Hepatic stellate cell (primary cell): ENCODE measurements around the gene CCDC51.
"Not testable (repeated sequence)": the region's sequence is repeated elsewhere in the genome, so short reads cannot be mapped to it uniquely, and the experiment has no call there.

Source experiments
- DNase-seq: peaks from one replicate; pipeline ENCODE4 v3.0.0; 2011; ENCODE audit warnings: low spot score

Gene CCDC51, protein sequence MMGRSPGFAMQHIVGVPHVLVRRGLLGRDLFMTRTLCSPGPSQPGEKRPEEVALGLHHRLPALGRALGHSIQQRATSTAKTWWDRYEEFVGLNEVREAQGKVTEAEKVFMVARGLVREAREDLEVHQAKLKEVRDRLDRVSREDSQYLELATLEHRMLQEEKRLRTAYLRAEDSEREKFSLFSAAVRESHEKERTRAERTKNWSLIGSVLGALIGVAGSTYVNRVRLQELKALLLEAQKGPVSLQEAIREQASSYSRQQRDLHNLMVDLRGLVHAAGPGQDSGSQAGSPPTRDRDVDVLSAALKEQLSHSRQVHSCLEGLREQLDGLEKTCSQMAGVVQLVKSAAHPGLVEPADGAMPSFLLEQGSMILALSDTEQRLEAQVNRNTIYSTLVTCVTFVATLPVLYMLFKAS

DNA sequence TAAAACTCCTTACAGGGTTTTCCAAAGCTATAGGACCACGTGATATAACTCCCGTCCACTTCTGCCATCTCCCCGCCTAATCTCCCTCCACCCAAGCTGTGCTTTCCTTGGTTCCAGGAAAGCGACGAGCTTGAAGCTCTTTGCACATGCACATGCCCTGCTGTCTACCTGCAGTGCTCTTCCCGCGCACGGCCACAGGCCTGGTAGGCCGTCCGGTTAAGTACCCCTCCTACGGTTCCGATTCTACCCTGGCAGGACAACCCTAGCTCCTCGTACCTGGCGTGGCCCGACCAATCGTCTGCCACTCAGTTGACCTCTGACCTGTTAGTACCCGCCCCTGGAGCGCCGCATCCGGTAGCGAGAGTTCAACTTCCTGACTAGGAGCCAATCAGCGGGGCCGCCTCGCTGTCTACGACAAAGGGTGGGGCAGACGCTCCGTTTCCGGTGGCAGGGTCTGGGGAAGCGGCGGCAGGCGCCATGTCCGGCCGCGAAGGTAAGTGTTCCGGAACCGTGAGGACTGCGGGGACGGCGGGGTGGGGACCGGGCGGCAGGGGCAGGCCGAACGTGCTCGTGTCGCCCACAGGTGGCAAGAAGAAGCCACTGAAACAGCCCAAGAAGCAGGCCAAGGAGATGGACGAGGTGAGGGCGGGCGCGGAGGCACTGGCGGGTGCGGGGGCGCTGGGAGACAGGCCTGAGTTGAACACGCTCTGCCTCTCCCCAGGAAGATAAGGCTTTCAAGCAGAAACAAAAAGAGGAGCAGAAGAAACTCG, at the start of gene CCDC51, which contains the start of gene TMA7:
Gene CCDC51 (minus strand): TSS at position 300 of the 770 bp plus-strand sequence. CDS start 4,991 bp downstream, outside the sequence.
Gene TMA7 (plus strand): TSS at position 438 of the 770 bp plus-strand sequence. CDS start 40 bp downstream, at position 478.
- DNase-seq, result peak; percentile 99

DNA sequence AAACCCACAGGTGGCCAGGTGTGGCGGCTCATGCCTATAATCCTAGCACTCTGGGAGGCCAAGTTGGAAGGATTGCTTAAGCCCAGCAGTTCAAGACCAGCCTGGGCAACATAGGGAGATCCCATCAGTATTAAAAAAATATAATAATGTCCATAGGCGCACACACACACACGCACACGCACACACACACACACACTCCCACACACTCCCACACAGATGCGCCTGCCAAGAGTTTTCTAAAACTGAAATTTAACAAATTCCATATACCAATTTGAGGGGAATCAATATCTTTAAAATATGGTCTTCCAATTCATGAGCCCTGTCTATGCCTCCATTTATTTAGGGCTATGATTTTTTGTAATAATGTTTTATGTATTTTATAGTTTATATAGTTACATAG, 47.0 kb upstream of the CCDC51 start:
- no peak for DNase-seq

DNA sequence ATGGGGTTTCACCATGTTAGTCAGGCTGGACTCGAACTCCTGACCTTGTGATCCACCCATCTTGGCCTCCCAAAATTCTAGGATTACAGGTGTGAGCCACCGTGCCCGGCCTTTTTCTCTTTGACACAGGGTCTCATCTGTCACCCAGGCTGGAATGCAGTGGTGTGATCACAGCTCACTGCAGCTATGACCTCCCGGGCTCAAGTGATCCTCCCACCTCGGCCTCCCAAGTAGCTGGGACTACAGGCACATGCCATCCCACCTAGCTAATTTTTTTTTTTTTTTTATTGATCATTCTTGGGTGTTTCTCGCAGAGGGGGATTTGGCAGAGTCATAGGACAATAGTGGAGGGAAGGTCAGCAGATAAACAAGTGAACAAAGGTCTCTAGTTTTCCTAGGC, 42.9 kb upstream of the CCDC51 start:
- DNase-seq, result not testable (repeated sequence)

DNA sequence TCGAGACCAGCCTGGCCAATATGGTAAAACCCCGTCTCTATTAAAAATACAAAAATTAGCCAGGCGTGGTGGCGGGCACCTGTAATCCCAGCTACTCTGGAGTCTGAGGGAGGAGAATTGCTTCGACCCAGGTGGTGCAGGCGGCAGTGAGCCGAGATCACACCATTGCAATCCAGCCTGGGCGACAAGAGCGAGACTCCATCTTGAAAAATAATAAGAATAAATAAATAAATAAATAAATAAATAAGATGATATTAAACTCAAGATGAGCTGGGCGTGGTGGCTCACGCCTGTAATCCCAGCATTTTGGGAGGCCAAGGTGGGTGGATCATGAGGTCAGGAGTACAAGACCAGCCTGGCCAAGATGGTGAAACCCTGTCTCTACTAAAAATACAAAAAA, 41.0 kb upstream of the CCDC51 start:
- DNase-seq, result not testable (repeated sequence)

DNA sequence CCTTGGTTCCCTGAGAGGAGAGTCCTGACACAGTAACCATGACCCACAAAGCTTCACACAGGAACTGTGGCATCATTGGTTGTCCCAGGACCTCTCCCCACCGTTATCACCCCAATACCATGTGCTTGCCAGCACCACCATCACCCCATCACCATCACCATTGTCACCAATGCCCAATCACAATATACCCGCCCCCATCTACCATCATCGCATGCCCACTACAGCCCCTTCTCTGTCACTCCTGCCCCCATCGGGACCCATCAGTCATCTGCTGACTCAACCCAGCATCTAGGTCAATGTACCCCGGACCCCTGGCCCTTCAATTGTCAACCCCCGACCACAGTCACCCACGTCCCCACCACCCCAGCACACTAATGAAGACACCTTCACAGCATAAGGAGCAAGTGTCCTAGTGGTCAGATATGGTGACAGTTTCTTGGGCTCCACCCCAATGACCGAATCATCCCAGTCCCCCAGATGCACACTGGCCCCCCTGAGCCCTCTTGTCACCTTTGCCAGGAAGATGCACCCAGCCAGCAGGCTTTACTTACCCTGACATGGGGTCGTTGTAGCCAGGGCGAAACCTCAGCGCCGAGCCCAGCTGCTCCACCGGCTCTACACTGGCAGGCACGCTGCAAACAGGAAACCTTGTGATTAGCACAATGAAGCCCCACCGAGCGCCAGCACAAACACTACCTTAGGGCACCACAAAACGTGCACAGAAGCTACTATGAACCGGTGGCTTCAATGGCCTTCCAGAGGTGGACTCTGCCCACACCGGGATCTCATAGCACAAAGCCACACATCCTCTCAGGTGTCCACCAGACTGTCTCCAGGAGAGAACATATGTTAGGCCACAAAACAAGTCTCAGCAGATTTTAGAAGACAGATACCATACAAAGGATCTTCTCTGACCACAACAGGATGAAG, 39.0 kb upstream of the CCDC51 start:
- DNase-seq, result no peak

DNA sequence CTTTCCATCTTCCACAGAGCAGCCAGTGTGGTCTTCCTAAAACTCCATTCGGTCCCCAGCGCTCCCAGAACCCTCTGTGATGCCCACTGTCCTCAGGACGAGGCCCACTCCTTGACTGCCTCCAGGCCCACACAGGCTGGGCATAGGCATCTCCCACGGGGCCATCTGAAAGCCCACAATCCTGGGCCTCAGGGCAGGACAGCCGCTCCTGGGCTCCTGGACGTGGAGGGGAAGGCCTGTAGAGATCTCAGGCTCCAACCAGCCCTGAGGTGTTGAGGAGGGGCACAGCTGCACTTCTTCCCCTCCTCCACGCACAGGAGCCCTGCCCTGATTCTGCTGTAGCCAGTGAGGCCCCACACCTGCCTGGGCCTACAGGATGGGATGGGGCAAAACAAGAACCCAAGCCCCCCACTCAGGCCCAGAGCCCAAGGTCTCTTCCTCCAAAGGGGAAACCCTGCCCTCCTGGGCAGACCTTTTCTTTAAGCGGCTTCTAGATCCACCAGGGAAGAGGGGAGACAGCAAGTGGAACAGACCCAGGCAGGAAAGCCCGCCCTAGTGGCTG, 38.1 kb upstream of the CCDC51 start:
- DNase-seq, result no peak

DNA sequence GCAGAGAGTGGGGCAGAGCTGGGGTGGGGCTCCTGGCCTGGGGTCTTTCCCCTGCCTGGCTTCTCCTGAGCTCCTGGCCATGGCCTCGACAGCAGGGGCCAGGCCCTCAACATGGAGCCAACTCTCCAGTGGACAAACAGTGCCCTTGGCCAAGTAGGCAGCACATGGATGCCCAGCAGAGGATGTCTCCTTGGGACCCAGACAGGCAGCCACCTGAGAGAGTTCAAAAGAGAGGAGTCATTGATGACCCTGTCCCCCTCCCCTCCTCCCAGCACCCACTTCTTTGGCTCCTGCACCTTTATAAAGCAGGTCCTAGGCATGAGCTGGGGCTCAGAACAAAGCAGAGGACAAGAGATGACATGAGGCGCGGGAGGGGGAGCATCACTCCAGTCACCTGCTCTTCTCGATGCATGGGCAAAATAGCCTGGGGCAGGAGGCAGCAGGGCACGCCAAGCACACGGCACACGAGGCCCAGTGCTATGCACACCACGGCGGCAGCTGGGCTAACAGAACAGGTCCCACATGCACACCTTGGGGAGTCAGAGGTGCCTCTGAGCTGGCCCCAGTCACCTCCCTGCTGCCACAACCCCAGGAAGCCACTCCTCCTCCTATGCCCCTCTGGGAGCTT, 36.6 kb upstream of the CCDC51 start:
- DNase-seq, result no peak

DNA sequence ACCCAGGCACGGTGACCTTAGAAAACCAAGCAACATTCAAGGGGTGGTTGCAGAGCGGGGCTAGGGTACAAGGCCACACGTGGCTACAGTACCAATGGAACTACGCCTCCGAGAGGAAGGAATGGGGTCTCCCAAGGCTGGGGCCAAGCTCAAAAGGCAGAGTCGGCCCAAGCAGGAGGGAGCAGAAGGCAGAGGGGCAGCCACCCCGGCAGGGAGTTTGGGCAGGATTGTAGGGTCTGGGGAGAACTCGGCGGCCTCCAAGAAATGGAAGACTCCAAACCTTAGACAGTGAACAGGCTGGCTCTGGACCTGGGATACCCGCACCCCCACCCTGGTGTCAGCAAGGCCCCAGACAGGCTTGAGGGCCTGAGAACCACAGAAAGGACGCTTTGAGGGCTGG, 35.3 kb upstream of the CCDC51 start:
- no peak for DNase-seq

DNA sequence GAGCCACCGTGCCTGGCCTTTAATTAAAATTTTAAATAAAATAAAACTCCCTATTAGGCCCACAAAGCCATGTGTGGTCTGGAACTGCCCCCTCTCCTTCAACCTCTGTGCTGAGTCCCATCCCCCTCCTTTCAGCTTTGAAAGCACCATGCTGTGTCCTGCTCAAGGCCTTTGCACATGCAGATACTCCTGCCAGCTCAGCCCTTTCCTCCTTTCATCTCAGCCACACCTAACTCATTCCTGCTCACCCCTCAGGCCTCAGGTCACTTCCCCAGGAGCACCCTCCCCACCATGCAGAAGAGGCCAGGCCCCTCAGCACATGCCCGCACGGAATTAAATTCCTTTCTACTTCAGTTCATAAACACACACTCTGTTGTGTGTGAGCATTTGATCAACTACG, 34.7 kb upstream of the CCDC51 start:
- no peak for DNase-seq

DNA sequence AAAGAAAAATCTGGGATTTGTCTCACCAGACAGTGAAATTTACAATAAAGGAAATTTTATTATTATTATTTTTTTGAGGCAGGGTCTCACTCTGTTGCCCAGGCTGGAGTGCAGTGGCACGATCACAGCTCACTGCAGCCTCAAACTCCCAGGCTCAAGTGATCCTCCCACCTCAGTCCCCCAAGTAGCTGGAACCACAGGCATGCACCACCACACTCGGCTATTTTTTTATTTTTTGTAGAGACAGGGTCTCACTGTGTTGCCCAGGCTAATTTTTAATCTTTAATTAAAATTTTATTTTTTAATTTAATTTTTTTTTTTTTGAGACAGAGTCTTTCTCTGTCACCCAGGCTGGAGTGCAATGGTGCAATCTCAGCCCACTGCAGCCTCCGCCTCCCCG, 34.1 kb upstream of the CCDC51 start:
- DNase-seq, result not testable (repeated sequence)

DNA sequence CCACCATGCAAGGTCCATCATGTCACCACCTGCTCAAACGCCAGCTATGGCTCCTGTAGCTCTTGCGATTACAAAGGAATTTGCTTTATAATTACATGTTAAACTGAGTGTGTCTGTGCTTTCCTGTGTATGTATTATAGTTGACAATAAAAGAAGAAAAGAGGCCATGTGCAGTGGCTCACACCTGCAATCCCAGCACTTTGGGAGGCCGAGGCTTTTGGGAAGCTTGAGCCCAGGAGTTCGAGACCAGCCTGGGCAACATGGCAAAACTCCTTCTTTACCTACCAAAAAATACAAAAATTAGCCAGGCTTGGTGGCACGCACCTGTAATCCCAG, 33.7 kb upstream of the CCDC51 start:
- no peak for DNase-seq

DNA sequence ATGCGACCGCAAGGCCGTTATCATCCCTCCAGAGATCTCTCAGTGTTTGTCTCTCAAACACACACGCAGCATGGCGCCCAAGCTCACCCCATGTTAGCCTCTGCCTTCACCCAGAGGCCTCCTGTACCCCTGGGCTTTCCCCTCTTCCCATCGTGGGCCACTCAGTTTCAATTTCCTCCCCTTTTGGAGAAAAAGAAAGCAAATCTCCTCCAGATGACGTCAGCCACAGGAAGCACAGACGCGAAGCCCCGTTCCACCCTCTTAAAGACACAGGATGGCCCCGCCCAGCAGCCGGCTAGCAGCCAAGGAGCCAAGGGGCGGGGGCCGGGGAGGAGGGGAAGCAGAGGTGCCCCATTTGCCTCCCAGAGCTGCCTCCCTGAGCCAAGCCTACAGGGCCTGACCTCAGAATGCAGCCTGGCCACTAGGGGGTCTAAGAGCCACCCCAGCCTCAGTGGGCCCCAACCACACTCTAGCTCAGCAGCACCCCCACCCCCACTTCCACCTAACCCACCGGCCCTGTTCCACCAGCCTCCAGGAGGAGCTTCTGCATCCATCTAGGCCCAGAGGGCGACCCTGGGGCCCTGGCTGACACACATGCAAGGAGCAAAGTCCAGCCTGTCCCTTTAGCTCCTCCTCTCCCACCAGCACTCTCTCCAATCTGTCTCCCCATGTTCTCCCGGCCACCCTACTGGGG, 33.2 kb upstream of the CCDC51 start:
- peak; percentile 94 for DNase-seq

DNA sequence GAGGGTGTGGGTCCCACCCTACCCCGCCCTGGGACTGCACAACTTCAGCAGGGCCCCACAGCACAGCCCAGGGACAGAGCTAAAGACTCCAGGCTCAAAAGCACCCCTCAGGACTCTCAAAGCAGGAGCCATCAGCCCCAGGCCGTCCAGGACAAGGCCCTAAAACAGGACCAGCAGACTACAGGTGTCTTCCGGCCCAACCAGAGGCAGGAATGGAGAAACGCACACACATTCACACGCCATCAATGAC, 32.7 kb upstream of the CCDC51 start:
- no peak for DNase-seq

DNA sequence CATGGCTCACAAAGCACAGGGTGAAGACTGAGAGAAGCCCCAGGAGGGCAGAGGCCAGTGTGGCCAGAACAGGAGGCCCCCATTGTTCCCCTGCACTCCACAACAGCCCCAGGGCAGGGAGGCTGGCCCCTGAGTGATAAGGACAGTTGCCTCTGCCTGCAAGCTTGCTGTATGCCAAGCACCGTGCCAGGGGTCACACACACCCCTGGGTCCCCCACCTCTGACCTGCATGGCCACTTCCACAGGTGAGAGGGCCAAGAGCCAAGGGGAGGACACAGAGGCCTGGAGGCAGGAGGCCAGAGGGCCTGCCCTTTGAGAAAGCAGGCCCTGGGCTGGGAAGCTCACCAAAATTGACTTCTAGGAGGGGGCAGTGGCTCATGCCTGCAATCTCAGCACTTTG, 30.4 kb upstream of the CCDC51 start:
- DNase-seq, result no peak

DNA sequence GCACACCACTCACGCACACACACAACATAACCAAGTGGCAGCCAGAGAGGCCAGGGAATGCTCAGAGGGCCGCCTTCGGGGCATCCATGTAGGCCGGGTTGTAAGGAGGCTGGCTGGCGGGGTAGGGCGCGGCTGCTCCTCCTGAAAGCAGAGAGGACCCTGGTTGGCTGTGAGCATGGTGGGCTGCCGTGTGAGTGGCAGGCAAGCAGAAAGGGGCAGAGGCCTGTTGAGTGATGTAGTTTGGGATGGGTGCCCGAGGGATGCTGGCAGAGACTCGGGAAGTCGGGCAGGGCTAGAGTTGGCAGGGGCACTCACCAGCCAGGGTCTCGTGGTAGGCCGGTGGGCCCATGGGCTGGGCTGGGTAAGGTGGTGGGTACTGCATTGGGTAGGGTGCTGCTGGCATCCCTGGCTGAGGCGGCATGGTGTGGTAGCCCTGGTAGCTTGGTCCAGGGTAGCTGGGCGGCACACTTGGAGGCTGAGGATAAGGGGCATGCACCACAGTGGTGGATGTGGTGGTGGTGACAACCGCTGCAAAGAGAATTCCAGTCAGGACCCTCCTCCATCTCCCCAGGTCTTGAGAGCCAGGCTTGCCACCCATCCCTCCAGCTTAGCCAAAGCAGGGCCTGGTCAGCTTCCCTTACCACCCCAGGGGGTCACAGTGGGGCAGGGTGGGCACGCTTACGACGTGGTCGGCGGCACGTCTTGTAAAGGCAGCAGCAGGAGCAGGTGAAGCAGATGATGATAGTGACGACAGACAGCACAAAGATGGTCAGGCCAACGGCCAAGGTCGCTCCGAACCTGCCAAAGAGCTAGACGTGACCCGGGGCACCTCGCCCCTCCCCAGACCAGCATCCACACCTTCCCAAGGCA, 29.4 kb upstream of the CCDC51 start:
- no peak for DNase-seq

DNA sequence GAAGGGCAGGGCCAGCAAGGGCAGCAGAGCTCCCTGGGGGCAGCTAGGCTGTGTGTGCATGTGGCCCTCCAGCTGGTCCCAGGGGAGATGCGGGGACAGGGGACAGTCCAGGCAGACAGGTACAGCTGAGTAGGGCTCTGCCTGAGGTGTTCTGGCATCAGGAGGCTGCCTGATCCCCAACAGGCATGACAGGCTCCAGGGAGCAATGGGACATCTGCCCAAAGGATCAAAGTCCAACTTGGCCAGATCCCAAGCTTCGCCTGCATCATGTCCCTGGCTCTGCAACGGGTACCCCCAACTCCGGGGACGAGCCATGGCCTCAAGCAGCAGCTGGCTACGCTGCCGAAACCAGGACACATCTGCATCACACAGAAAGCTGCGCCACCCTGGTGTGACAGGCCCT, 28.4 kb upstream of the CCDC51 start:
- no peak for DNase-seq

DNA sequence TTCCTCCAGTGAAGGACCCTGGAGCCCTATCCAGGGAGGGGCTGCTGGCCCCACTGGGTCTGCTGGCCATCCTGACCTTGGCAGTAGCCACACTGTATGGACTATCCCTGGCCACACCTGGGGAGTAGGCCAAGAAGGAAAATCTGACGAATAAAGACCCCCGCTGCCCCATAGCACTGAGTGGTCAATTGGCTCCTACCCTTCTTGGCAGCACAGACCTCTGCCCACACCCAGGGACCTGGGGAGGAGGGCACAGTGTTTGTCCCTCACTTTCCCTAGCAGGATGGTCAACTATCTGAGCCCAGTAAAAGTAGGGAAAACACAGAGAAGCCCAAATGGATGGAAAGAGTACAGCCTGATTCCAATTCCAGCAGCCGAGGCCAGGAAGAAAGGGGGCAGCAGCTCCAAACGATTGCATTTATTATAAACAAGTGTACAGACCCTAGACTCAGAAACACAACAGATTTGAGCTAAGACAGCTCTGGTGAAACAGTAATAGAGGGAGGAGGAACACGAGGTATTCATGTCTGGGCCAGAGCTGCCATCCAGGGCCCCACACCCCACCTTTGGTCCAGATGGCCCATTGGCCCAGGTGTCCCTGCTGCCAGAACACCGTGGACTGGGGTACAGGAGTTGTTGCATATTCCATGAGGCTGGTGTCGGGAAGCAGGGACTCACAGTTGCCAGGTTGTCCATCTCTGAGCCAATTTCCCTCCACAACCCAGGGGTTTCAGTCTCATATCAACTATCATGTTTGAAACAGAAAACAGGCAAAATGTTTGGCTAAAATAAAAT, 27.8 kb upstream of the CCDC51 start:
- no peak for DNase-seq

DNA sequence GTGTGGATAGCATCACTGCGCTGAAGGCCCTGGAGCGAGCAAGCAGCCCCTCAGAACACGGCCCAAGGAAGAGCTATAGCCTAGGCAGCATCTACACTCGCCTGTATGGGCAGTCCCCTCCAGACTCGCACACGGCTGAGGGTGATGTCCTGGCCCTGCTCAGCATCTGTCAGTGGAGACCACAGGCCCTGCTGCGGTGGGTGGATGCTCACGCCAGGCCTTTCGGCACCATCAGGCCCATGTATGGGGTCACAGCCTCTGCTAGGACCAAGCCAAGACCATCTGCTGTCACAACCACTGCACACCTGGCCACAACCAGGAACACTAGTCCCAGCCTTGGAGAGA, 27.2 kb upstream of the CCDC51 start:
- DNase-seq, result no peak

DNA sequence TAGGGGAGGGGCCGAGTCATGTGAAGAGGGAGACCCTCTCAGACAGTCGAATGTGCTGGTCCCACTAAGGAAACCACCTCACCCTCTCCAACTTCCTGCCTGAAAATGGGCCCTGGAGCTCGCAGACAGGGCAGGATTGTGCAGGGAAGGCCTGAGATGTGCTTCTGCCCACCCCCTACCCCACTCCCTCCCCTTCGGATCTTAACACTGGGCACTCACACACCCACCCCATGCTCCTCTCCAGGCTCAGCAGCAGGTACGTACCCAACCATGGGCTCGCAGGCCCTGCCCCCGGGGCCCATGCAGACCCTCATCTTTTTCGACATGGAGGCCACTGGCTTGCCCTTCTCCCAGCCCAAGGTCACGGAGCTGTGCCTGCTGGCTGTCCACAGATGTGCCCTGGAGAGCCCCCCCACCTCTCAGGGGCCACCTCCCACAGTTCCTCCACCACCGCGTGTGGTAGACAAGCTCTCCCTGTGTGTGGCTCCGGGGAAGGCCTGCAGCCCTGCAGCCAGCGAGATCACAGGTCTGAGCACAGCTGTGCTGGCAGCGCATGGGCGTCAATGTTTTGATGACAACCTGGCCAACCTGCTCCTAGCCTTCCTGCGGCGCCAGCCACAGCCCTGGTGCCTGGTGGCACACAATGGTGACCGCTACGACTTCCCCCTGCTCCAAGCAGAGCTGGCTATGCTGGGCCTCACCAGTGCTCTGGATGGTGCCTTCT, 26.6 kb upstream of the CCDC51 start:
- no peak for DNase-seq
